GM19025 (cell line): ENCODE results near the gene NR1I2.

Experiments
- ATAC-seq: cut with Tn5 transposase; IDR thresholded peaks from one replicate; pipeline ENCODE4 v1.9.1; 2021; ENCODE audit warnings: mild to moderate bottlenecking, low read depth, moderate library complexity; ENCODE audit not compliant: unreplicated experiment

Gene NR1I2

DNA sequence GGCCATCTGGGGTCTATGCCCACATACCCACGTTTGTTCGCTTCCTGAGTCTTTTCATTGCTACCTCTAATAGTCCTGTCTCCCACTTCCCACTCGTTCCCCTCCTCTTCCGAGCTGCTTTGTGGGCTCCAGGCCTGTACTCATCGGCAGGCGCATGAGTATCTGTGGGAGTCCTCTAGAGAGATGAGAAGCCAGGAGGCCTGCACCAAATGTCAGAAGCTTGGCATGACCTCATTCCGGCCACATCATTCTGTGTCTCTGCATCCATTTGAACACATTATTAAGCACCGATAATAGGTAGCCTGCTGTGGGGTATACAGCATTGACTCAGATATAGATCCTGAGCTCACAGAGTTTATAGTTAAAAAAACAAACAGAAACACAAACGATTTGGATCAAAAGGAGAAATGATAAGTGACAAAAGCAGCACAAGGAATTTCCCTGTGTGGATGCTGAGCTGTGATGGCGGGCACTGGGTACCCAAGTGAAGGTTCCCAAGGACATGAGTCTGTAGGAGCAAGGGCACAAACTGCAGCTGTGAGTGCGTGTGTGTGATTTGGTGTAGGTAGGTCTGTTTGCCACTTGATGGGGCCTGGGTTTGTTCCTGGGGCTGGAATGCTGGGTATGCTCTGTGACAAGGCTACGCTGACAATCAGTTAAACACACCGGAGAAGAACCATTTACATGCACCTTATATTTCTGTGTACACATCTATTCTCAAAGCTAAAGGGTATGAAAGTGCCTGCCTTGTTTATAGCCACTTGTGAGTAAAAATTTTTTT, 35.9 kb downstream of the NR1I2 start:
- no peak for ATAC-seq

DNA sequence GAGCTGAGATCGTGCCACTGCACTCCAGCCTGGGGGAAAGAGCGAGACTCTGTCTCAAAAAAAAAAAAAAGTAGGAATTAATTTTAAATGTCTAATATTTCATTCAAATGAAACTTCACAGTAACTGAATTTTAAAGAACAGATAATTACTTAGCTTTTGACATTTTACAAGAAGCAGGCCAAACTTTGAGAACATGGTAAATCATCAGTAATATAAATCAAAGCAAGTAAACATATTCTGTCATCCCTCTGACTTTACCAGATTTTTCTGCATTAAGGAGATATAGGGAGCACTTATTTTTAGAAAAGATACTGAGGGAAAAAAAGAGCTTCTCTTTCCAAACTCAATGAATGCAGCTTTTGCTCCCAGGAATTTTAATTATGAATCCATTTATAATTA, 37.0 kb downstream of the NR1I2 start:
- ATAC-seq: no peak

DNA sequence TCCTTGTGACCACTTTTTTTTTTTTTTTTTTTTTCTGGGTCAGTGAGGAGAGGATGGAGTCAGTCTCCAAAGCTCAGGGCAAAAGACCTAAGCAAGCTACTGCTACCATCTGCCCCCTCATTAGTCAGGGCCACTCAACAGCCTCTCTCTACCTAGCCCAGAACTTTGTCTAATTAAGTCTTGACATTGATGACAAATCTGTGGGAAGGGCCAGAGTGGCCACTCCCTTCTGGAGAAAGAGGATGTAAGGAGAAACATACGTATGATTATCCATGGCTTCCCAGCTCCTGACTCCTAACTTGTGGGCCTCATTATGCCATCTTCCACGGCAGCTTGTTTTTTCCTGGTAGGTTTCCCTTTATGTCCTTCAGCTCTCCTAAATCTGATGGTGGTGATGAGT, 37.9 kb downstream of the NR1I2 start:
- no peak for ATAC-seq

DNA sequence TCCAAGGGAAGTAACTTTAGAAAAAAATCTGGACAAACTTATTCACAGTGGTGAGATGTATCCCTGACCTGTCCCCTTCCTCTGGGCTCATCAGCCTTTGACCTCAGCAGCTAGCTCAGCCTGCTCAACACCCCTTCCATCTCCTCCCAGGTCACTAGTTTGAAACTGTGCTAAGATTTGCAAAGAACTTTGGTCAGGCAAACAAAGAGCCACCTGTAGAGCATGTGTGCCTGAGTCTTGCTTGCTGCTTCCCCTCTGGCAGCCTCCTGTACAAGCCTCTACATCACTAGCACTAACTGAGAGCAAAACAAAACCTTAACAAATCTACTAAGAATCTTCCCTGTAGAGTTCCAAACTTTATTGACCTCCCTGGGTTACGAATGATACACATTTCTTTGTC, 43.9 kb downstream of the NR1I2 start:
- ATAC-seq: no peak

GRCh38 chr3:119826711-119827608, 45.1 kb downstream of the NR1I2 start:
- ATAC-seq: no peak

DNA sequence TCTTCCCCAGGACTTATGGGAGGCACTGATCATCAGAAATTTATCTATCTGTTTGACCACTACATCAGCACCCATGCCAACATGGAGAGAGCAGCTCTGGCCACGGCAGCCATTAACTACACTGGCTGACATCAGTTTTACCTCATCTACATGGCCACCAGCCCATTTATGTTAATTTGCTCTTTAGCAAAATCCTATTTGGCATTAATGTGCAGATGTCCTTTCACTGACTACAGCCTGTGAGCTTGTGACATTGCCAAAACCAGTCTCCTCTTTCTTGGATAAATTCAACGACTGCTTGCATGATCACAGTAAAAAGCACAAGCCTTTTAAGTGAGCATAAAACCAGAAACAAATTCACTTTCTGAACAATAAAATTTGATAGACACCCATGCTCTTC, 47.5 kb downstream of the NR1I2 start:
- no peak for ATAC-seq

GRCh38 chr3:119831022-119831421, 49.1 kb downstream of the NR1I2 start:
- ATAC-seq: no peak

- no peak for ATAC-seq
Observed at GRCh38 chr3:119831941-119832371, 50.1 kb downstream of the NR1I2 start.

DNA sequence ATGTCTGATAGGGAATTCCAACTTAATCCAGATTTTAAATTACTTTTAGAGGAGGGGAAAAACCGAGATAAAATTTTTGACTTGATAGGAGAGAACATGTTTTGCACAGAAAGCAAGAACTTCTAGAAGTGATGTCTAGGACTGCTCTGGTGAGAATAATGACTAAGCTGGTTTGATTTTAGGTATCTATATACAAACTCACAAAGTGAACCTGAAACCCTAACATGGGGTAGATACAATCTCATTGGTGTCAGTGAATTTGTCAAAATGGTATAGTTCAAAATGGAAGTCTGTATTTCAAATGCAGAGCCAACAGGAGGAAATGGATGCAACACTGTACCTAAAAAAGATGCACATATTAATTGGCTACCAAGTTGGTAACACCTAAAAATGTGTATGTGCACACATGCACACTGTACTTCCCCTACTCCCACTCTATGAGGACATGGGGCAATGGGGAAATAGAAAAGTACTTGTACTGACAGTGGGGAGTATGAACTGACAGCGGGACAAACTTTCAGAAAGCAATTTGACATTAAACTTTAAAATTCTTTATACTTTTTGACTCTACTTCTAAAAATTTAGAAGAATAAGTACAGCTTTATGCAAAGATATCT, 53.0 kb downstream of the NR1I2 start:
- ATAC-seq: no peak

DNA sequence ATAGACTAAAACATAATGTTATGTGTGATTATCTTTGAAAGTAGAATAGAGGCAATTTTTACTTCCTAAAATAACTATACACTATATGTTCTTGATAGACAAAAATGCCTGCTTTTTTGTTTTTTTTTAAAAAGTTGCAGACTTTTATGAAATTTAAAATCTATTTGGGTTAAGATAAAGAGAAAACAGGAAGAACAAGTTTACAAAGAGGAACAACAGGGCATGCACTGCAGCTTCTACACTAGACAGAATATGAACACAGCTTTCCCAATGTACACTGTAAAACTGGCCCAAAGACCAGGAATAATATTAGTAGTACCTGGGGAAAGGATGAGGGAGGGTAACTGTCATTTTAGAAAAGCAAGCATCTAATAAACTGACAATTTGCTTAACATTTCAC, 53.7 kb downstream of the NR1I2 start:
- no peak for ATAC-seq

GRCh38 chr3:119841808-119842471, 60.0 kb downstream of the NR1I2 start:
- ATAC-seq: no peak

GRCh38 chr3:119849126-119849525, 67.2 kb downstream of the NR1I2 start:
- no peak for ATAC-seq

DNA sequence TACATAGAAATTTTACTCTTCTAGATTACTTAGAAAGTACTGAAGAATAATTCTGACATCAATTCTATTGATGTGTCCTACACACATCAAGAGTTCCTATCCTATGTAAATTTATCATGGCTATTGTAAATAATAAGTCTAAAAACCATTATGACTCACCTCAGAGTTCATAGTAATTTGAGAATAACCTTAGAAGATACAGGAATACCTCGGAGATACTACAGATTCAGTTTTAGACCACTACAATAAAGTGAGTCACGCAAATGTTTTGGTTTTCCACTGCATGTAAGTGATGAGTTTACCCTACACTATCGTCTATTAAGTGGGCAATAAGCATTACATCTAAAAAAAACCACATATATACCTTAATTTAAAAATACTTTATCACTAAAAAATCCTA, 74.8 kb downstream of the NR1I2 start:
- ATAC-seq: no peak

DNA sequence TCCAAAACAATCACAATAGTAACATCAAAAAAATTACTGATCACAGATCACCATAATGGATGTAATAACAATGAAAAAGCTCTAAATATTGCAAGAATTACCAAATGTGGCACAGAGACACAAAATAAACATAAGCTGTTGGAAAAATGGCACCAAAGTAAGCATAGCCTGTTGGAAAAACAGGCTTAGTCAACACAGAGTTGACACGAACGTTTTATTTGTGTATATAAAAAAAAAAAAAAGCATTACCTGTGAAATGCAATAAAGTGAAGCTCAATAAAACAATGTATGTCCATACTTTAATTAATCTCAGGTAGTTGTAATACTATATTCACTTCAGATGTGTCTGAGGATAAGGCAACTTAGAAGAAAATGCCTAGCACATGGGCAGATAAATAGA, 77.1 kb downstream of the NR1I2 start:
- no peak for ATAC-seq

DNA sequence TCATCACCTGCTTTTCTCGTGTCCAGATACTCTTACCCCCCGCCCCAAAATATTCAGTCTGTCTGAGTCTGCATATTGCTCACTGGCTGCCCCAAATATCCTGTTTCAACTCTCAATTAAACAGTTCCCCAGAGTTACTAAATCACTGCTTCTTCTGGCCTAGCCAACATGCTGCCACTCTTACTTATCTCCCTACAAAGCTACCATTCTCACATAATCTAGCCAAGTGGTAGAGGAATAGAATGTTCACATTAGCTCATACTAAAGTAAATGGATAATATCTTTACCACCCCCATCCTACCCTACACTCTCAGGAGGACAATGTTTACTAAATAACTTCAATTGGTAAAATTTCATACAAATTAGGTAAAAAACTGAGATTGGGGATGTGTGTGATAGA, 77.8 kb downstream of the NR1I2 start:
- no peak for ATAC-seq

- ATAC-seq: no peak
Observed at GRCh38 chr3:119861681-119862080, 79.8 kb downstream of the NR1I2 start.

- no peak for ATAC-seq
Observed at GRCh38 chr3:119862616-119863015, 80.7 kb downstream of the NR1I2 start.

DNA sequence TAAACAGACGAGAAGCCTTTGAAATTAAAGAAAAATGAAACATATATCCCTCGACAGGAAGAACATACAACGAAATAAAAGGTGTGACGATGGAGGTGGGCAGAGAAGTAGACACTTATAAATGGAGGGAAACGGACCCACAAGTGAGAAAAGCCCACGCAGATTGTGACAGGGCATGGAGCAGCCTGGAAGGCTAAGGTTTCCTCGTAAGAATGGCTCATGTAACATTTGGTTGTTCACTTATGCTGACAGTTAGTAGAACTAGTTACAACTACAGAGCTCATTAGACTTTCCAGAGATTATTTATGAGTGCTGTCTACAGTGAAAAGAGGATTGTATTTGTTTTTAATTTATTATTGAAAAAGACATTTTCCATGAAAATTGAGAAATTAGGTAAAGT, 82.6 kb downstream of the NR1I2 start:
- no peak for ATAC-seq
